K562 (cell line): Measurements from ENCODE around the gene CEBPE. TPM values are rescaled to one million over a fixed set of nuclear protein-coding genes. Genes with fewer than 3 reads are reported as not detected.

Experiments
- EP400 ChIP-seq: fragments of 450-650 bp; IDR thresholded peaks from 2 replicates; pipeline ENCODE4 v1.6.1; 2017; ENCODE audit warnings: antibody characterized with exemption, mild to moderate bottlenecking, moderate library complexity
- GABPB1 ChIP-seq: sonication (generic); formaldehyde crosslinking; IDR thresholded peaks from 2 replicates; pipeline ENCODE4 v1.8.0; 2022; ENCODE audit warnings: mild to moderate bottlenecking, missing genetic modification reagents
- KAT2B ChIP-seq: IDR thresholded peaks from one replicate; pipeline ENCODE4 v1.6.1; 2012; ENCODE audit warnings: low read depth, mild to moderate bottlenecking, control low read depth, inconsistent platforms, low read length, moderate library complexity
- MTA1 ChIP-seq: fragments of 450-650 bp; IDR thresholded peaks from 2 replicates; pipeline ENCODE4 v1.6.1; 2017; ENCODE audit warnings: borderline replicate concordance
- NRF1 ChIP-seq, 2 experiments: fragments of 450-650 bp; IDR thresholded peaks in 1 of 2; conservative IDR thresholded peaks in 1 of 2; 2 replicates each; pipeline ENCODE4 v1.6.1; 2014; ENCODE audit warnings: mild to moderate bottlenecking in 2 of 2
- ZNF121 ChIP-seq: sonication (generic); formaldehyde crosslinking; conservative IDR thresholded peaks from 2 replicates; pipeline ENCODE4 v1.8.0; 2022; ENCODE audit warnings: missing genetic modification reagents
- ZNF696 ChIP-seq: fragments of 250-450 bp; sonication (Bioruptor Pico); conservative IDR thresholded peaks from 2 replicates; pipeline ENCODE4 v1.4.0; 2020; ENCODE audit warnings: mild to moderate bottlenecking, moderate library complexity
- polyA plus RNA-seq, 8 experiments: library from polyadenylated mRNA; depleted of rRNA in 4 of 8; stranded (reverse) in 5 of 8; unstranded in 3 of 8; fragments of >200 nt; fragmentation: Nextera tagmentation in 2 of 8; fragmentation: Illumina TruSeq in 1 of 8; extraction: Ambion mirVana in 2 of 8; extraction: Trizol in 1 of 8; gene quantifications; 2 replicates each; pipeline versions ENCODE4 v1.2.1 to v1.2.3, GENCODE V29; 2011 to 2014; ENCODE audit warnings: inconsistent platforms in 1 of 8, missing spikeins in 1 of 8
- total RNA-seq, 7 experiments: library from RNA; depleted of rRNA in 6 of 7; stranded (reverse); fragments of >200 nt in 6 of 7; fragmentation: Illumina TruSeq in 2 of 7; extraction: Trizol in 2 of 7; gene quantifications; 2 replicates each; pipeline versions ENCODE4 v1.2.1 to v1.2.3, GENCODE V29; 2011 to 2021; ENCODE audit warnings: low replicate concordance in 1 of 7
- TF ChIP-seq, protein P1 (sequence below): fragments of 200-800 bp; sonication (Bioruptor generic); IDR thresholded peaks from 2 replicates; pipeline ENCODE4 v1.6.1; 2017; ENCODE audit warnings: missing genetic modification characterization, missing compliant biosample characterization
- TF ChIP-seq, protein P2 (sequence below): sonication (generic); formaldehyde crosslinking; IDR thresholded peaks from 2 replicates; pipeline ENCODE4 v1.8.1; 2023; ENCODE audit warnings: missing genetic modification reagents, mild to moderate bottlenecking, borderline replicate concordance
- TF ChIP-seq, protein P3 (sequence below): fragments of 450-650 bp; IDR thresholded peaks from 2 replicates; pipeline ENCODE4 v1.6.1; 2017; ENCODE audit warnings: antibody characterized with exemption, mild to moderate bottlenecking
- TF ChIP-seq, protein P4 (sequence below): IDR thresholded peaks from 2 replicates; pipeline ENCODE4 v1.6.1; 2014; ENCODE audit warnings: antibody characterized with exemption
- TF ChIP-seq, protein P5 (sequence below): IDR thresholded peaks from 2 replicates; pipeline ENCODE4 v1.6.1; 2012; ENCODE audit warnings: low read depth, low read length, improper control_type of control experiment, borderline replicate concordance

Gene CEBPE
- total and polyA plus RNA-seq, 9 of the 15 experiments (the other 6 are each of a cell fraction or from before 2014, with no cell fraction given): 0.09 to 0.15 (median 0.13) TPM; not detected in 6

DNA sequence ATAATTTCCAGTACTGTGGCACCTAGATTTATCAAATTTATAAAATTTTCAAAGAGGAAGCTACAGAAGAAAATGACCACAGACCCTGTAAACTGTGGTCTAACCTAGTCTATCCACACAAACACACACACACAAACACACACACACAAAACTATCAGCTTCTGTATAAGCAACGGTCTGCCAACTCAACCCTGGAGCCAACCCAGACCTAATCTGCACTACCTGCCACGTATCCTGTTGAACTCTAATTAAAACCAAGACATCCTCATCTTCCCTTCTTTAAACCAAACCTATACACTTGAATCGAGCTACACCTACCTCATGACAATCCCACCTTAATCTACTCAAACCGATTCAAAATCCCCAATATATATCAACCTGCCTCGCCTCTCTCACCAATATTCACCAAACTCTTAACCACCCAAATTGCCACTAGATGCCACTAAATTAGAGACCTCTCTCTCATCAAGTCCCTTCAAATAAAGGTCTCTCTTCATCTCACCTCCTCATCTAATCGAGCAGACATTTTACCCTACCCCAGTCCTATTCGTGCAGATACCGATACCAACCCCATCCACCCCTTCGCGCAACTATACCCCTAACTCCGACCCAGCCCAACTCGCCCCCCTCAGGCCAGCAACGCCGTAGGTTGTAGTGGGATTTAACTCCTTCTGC, 24.9 kb downstream of the CEBPE start (continued):
- TF ChIP-seq, protein P1, sequence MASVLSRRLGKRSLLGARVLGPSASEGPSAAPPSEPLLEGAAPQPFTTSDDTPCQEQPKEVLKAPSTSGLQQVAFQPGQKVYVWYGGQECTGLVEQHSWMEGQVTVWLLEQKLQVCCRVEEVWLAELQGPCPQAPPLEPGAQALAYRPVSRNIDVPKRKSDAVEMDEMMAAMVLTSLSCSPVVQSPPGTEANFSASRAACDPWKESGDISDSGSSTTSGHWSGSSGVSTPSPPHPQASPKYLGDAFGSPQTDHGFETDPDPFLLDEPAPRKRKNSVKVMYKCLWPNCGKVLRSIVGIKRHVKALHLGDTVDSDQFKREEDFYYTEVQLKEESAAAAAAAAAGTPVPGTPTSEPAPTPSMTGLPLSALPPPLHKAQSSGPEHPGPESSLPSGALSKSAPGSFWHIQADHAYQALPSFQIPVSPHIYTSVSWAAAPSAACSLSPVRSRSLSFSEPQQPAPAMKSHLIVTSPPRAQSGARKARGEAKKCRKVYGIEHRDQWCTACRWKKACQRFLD (CRISPR knock-in tag): no peak
- TF ChIP-seq ZNF696 (CRISPR knock-in tag): no peak
- no peak for TF ChIP-seq ZNF121 (CRISPR knock-in tag)
- no peak for TF ChIP-seq GABPB1 (CRISPR knock-in tag)
- TF ChIP-seq, protein P2, sequence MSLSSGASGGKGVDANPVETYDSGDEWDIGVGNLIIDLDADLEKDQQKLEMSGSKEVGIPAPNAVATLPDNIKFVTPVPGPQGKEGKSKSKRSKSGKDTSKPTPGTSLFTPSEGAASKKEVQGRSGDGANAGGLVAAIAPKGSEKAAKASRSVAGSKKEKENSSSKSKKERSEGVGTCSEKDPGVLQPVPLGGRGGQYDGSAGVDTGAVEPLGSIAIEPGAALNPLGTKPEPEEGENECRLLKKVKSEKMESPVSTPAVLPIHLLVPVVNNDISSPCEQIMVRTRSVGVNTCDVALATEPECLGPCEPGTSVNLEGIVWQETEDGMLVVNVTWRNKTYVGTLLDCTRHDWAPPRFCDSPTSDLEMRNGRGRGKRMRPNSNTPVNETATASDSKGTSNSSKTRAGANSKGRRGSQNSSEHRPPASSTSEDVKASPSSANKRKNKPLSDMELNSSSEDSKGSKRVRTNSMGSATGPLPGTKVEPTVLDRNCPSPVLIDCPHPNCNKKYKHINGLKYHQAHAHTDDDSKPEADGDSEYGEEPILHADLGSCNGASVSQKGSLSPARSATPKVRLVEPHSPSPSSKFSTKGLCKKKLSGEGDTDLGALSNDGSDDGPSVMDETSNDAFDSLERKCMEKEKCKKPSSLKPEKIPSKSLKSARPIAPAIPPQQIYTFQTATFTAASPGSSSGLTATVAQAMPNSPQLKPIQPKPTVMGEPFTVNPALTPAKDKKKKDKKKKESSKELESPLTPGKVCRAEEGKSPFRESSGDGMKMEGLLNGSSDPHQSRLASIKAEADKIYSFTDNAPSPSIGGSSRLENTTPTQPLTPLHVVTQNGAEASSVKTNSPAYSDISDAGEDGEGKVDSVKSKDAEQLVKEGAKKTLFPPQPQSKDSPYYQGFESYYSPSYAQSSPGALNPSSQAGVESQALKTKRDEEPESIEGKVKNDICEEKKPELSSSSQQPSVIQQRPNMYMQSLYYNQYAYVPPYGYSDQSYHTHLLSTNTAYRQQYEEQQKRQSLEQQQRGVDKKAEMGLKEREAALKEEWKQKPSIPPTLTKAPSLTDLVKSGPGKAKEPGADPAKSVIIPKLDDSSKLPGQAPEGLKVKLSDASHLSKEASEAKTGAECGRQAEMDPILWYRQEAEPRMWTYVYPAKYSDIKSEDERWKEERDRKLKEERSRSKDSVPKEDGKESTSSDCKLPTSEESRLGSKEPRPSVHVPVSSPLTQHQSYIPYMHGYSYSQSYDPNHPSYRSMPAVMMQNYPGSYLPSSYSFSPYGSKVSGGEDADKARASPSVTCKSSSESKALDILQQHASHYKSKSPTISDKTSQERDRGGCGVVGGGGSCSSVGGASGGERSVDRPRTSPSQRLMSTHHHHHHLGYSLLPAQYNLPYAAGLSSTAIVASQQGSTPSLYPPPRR (CRISPR knock-in tag): no peak
- TF ChIP-seq NRF1 (conservative IDR thresholded peaks at IDR 0.05 in 1 of 2, IDR thresholded peaks at IDR 0.05 in 1 of 2): no peak
- TF ChIP-seq EP400: peak; percentile 44; the same call in 1 of the 2 replicates
- TF ChIP-seq, protein P3, sequence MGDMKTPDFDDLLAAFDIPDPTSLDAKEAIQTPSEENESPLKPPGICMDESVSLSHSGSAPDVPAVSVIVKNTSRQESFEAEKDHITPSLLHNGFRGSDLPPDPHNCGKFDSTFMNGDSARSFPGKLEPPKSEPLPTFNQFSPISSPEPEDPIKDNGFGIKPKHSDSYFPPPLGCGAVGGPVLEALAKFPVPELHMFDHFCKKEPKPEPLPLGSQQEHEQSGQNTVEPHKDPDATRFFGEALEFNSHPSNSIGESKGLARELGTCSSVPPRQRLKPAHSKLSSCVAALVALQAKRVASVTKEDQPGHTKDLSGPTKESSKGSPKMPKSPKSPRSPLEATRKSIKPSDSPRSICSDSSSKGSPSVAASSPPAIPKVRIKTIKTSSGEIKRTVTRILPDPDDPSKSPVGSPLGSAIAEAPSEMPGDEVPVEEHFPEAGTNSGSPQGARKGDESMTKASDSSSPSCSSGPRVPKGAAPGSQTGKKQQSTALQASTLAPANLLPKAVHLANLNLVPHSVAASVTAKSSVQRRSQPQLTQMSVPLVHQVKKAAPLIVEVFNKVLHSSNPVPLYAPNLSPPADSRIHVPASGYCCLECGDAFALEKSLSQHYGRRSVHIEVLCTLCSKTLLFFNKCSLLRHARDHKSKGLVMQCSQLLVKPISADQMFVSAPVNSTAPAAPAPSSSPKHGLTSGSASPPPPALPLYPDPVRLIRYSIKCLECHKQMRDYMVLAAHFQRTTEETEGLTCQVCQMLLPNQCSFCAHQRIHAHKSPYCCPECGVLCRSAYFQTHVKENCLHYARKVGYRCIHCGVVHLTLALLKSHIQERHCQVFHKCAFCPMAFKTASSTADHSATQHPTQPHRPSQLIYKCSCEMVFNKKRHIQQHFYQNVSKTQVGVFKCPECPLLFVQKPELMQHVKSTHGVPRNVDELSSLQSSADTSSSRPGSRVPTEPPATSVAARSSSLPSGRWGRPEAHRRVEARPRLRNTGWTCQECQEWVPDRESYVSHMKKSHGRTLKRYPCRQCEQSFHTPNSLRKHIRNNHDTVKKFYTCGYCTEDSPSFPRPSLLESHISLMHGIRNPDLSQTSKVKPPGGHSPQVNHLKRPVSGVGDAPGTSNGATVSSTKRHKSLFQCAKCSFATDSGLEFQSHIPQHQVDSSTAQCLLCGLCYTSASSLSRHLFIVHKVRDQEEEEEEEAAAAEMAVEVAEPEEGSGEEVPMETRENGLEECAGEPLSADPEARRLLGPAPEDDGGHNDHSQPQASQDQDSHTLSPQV: no peak
- TF ChIP-seq MTA1: peak; percentile 63; the same call in 1 of the 2 replicates
- no peak for TF ChIP-seq KAT2B
- TF ChIP-seq, protein P4, sequence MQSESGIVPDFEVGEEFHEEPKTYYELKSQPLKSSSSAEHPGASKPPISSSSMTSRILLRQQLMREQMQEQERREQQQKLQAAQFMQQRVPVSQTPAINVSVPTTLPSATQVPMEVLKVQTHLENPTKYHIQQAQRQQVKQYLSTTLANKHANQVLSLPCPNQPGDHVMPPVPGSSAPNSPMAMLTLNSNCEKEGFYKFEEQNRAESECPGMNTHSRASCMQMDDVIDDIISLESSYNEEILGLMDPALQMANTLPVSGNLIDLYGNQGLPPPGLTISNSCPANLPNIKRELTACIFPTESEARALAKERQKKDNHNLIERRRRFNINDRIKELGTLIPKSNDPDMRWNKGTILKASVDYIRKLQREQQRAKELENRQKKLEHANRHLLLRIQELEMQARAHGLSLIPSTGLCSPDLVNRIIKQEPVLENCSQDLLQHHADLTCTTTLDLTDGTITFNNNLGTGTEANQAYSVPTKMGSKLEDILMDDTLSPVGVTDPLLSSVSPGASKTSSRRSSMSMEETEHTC: no peak
- TF ChIP-seq, protein P5, sequence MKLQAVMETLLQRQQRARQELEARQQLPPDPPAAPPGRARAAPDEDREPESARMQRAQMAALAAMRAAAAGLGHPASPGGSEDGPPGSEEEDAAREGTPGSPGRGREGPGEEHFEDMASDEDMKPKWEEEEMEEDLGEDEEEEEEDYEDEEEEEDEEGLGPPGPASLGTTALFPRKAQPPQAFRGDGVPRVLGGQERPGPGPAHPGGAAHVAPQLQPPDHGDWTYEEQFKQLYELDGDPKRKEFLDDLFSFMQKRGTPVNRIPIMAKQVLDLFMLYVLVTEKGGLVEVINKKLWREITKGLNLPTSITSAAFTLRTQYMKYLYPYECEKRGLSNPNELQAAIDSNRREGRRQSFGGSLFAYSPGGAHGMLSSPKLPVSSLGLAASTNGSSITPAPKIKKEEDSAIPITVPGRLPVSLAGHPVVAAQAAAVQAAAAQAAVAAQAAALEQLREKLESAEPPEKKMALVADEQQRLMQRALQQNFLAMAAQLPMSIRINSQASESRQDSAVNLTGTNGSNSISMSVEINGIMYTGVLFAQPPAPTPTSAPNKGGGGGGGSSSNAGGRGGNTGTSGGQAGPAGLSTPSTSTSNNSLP: no peak
